DMS 273 (cell line): ENCODE results near the gene SNAI3.

Experiments
- DNase-seq: peaks from one replicate; lab custom pipeline; 2025; ENCODE audit not compliant: unreplicated experiment; lab: John Stamatoyannopoulos, UW

Gene SNAI3

GRCh38 chr16:88705801-88706228 is 19.5 kb upstream of the SNAI3 start:
- peak; percentile 49 for DNase-seq

GRCh38 chr16:88705076-88705684 is 18.9 kb upstream of the SNAI3 start:
- DNase-seq = peak; percentile 49

- no peak for DNase-seq
Observed at GRCh38 chr16:88703486-88704309, 17.4 kb upstream of the SNAI3 start.

- no peak for DNase-seq
Observed at GRCh38 chr16:88702371-88703210, 16.3 kb upstream of the SNAI3 start.

- DNase-seq = no peak
Observed at GRCh38 chr16:88701581-88702370, 15.5 kb upstream of the SNAI3 start.

- no peak for DNase-seq
Observed at GRCh38 chr16:88700636-88701482, 14.6 kb upstream of the SNAI3 start.

GRCh38 chr16:88700322-88700635 is 14.0 kb upstream of the SNAI3 start:
- DNase-seq = no peak

- no peak for DNase-seq
Observed at GRCh38 chr16:88699180-88699579, 12.9 kb upstream of the SNAI3 start.

GRCh38 chr16:88698646-88699045 is 12.3 kb upstream of the SNAI3 start:
- DNase-seq = no peak

- DNase-seq = no peak
Observed at GRCh38 chr16:88697831-88698615, 11.7 kb upstream of the SNAI3 start.

GRCh38 chr16:88697116-88697830 is 11.0 kb upstream of the SNAI3 start:
- DNase-seq = no peak

GRCh38 chr16:88696441-88696840 is 10.1 kb upstream of the SNAI3 start:
- no peak for DNase-seq

GRCh38 chr16:88695753-88696152 is 9.4 kb upstream of the SNAI3 start:
- no peak for DNase-seq

- no peak for DNase-seq
Observed at GRCh38 chr16:88695218-88695617, 8.9 kb upstream of the SNAI3 start.

- no peak for DNase-seq
Observed at GRCh38 chr16:88694221-88695087, 8.1 kb upstream of the SNAI3 start.

- no peak for DNase-seq
Observed at GRCh38 chr16:88693420-88694177, 7.3 kb upstream of the SNAI3 start.

- no peak for DNase-seq
Observed at GRCh38 chr16:88692861-88693260, 6.6 kb upstream of the SNAI3 start.
